HepG2 (cell line): ENCODE measurements around the gene GOT1. TPM values are rescaled to one million over a fixed set of nuclear protein-coding genes. Genes with fewer than 3 reads are reported as not detected.

Experiments used
- EEA1 ChIP-seq: sonication (generic); formaldehyde crosslinking; IDR thresholded peaks from 2 replicates; pipeline ENCODE4 v1.5.1; 2020; ENCODE audit warnings: mild to moderate bottlenecking, missing genetic modification reagents, borderline replicate concordance
- EED ChIP-seq: sonication (generic); formaldehyde crosslinking; IDR thresholded peaks from 2 replicates; pipeline ENCODE4 v1.5.0; 2020; ENCODE audit warnings: mild to moderate bottlenecking, missing genetic modification reagents
- ETV5 ChIP-seq: IDR thresholded peaks from 2 replicates; pipeline ENCODE4 v1.6.1; 2018; ENCODE audit warnings: missing biosample characterization, missing genetic modification reagents, inconsistent platforms, borderline replicate concordance
- FOXJ3 ChIP-seq: sonication (generic); formaldehyde crosslinking; IDR thresholded peaks from 2 replicates; pipeline ENCODE4 v1.4.0; 2020; ENCODE audit warnings: missing genetic modification reagents, mild to moderate bottlenecking, borderline replicate concordance
- MAFF ChIP-seq: IDR thresholded peaks from 2 replicates; pipeline ENCODE4 v1.6.1; 2011; ENCODE audit warnings: low read depth, low read length, improper control_type of control experiment
- NAIF1 ChIP-seq: sonication (generic); formaldehyde crosslinking; IDR thresholded peaks from 2 replicates; pipeline ENCODE4 v1.5.0; 2020; ENCODE audit warnings: mild to moderate bottlenecking, missing genetic modification reagents, borderline replicate concordance
- PTBP1 ChIP-seq: fragments of 200-400 bp; formaldehyde crosslinking; IDR thresholded peaks from 2 replicates; pipeline ENCODE4 v1.6.1; 2018; ENCODE audit warnings: low read length, low read depth; ENCODE audit not compliant: poor library complexity, severe bottlenecking
- RXRA ChIP-seq: sonication (generic); formaldehyde crosslinking; IDR thresholded peaks from 2 replicates; pipeline ENCODE4 v1.5.1; 2020; ENCODE audit warnings: missing genetic modification reagents
- SMARCE1 ChIP-seq: fragments of 450-650 bp; IDR thresholded peaks from 2 replicates; pipeline ENCODE4 v1.6.1; 2017; ENCODE audit warnings: borderline replicate concordance
- SNAI1 ChIP-seq: sonication (generic); formaldehyde crosslinking; IDR thresholded peaks from 2 replicates; pipeline ENCODE4 v1.5.0; 2020; ENCODE audit warnings: mild to moderate bottlenecking, missing genetic modification reagents, borderline replicate concordance
- TBL1XR1 ChIP-seq: fragments of 150-350 bp; IDR thresholded peaks from 2 replicates; pipeline ENCODE4 v1.6.1; 2014; ENCODE audit warnings: borderline replicate concordance, low read length; ENCODE audit not compliant: partially characterized antibody
- U2AF1 ChIP-seq: fragments of 200-400 bp; formaldehyde crosslinking; optimal IDR thresholded peaks from 2 replicates; pipeline ENCODE3; 2017; ENCODE audit warnings: mild to moderate bottlenecking, low read depth, low read length
- ZNF383 ChIP-seq: sonication (generic); formaldehyde crosslinking; IDR thresholded peaks from 2 replicates; pipeline ENCODE4 v1.4.0; 2020; ENCODE audit warnings: missing genetic modification reagents, mild to moderate bottlenecking, borderline replicate concordance
- ZNF543 ChIP-seq: sonication (generic); formaldehyde crosslinking; IDR thresholded peaks from 2 replicates; pipeline ENCODE4 v1.4.0; 2020; ENCODE audit warnings: mild to moderate bottlenecking, missing genetic modification reagents
- ZNF652 ChIP-seq: IDR thresholded peaks from 2 replicates; pipeline ENCODE4 v1.6.1; 2016; ENCODE audit warnings: low read depth, borderline replicate concordance
- ZNF761 ChIP-seq: sonication (generic); formaldehyde crosslinking; conservative IDR thresholded peaks from 2 replicates; pipeline ENCODE4 v1.4.0; 2020; ENCODE audit warnings: mild to moderate bottlenecking, missing genetic modification reagents
- ZNF792 ChIP-seq: IDR thresholded peaks from 2 replicates; pipeline ENCODE4 v1.6.1; 2016
- polyA plus RNA-seq, 8 experiments: library from polyadenylated mRNA; depleted of rRNA in 3 of 8; stranded (reverse) in 7 of 8; unstranded in 1 of 8; fragments of >200 nt; fragmentation: Illumina TruSeq in 4 of 8; extraction: Trizol in 4 of 8; gene quantifications; 2 replicates each; pipeline versions ENCODE4 v1.2.1 to v1.2.3, GENCODE V29; 2011 to 2016; ENCODE audit warnings: low read depth in 4 of 8, missing spikeins in 1 of 8, mixed read lengths in 1 of 8; ENCODE audit not compliant: insufficient read depth in 1 of 8
- total RNA-seq, 5 experiments: library from RNA; depleted of rRNA; stranded (reverse); fragments of >200 nt; fragmentation: Illumina TruSeq; extraction: Trizol; gene quantifications; 2 replicates each; pipeline ENCODE4 v1.2.3, GENCODE V29; 2016; ENCODE audit warnings: low read depth in 1 of 5
- TF ChIP-seq, protein P1 (sequence below): sonication (generic); formaldehyde crosslinking; IDR thresholded peaks from 2 replicates; pipeline ENCODE4 v1.4.0; 2020; ENCODE audit warnings: missing genetic modification reagents
- TF ChIP-seq, protein P2 (sequence below): sonication (generic); formaldehyde crosslinking; IDR thresholded peaks from 2 replicates; pipeline ENCODE4 v1.4.0; 2020; ENCODE audit warnings: mild to moderate bottlenecking, missing genetic modification reagents
- TF ChIP-seq, protein P3 (sequence below): sonication (generic); formaldehyde crosslinking; IDR thresholded peaks from 2 replicates; pipeline ENCODE4 v1.5.0; 2020; ENCODE audit warnings: missing genetic modification reagents, mild to moderate bottlenecking, borderline replicate concordance
- TF ChIP-seq, protein P4 (sequence below): sonication (generic); formaldehyde crosslinking; conservative IDR thresholded peaks from 2 replicates; pipeline ENCODE4 v1.4.0; 2020; ENCODE audit warnings: missing genetic modification reagents
- TF ChIP-seq, protein P5 (sequence below): sonication (generic); formaldehyde crosslinking; IDR thresholded peaks from 2 replicates; pipeline ENCODE4 v1.8.0; 2022; ENCODE audit warnings: mild to moderate bottlenecking, missing genetic modification reagents, moderate library complexity

The GOT1 gene
- total and polyA plus RNA-seq, 2 of the 13 experiments (the other 11 are each of a cell fraction or from before 2014, with no cell fraction given), result 81.2 to 102 TPM

DNA sequence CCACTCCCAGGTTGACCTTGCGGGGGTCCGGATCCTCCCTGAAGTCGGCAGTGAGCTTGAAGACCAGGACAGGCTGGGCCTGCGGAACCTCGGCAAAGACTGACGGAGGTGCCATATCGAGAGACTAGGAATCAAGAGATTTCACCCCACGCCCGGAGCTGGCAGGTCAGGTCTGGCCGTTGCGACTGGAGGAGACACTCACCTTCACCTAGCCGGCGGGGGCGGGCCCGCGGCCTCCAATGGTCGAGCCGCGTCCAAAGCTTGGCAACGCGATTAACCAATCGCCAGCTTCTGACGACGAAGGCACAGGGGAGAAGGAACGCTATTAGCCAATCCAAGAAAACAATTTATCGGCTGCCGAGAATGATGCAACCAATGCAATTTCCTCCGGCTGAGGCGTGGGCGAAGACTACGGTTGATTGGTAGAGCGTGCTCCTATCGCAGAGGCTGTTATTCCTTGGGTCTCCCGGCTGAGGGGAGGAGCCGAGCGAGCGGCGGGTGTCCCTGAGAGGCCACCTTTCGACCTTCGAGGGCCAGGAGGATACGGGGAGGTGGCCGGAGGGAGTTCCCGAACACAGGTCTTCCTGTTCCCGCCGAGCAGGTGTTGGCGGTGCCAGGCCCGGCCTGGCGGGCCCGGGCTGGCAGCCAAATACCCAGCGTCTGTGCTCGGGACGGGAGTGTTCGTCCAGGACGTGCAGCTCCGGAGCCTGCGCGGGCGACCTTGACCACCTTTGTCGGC lies at the start of gene GOT1 (continued):
- TF ChIP-seq RXRA, result peak; percentile 71; the same call in 1 of the 2 replicates
- TF ChIP-seq EEA1, result no peak
- no peak for TF ChIP-seq PTBP1
- no peak for TF ChIP-seq FOXJ3 (CRISPR knock-in tag)
- peak; percentile 30 for TF ChIP-seq U2AF1
- no peak for TF ChIP-seq ZNF383 (CRISPR knock-in tag)
- TF ChIP-seq EED (CRISPR knock-in tag), result no peak
- TF ChIP-seq, protein P1, sequence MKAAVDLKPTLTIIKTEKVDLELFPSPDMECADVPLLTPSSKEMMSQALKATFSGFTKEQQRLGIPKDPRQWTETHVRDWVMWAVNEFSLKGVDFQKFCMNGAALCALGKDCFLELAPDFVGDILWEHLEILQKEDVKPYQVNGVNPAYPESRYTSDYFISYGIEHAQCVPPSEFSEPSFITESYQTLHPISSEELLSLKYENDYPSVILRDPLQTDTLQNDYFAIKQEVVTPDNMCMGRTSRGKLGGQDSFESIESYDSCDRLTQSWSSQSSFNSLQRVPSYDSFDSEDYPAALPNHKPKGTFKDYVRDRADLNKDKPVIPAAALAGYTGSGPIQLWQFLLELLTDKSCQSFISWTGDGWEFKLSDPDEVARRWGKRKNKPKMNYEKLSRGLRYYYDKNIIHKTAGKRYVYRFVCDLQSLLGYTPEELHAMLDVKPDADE (CRISPR knock-in tag), result no peak
- TF ChIP-seq, protein P2, sequence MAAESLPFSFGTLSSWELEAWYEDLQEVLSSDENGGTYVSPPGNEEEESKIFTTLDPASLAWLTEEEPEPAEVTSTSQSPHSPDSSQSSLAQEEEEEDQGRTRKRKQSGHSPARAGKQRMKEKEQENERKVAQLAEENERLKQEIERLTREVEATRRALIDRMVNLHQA (CRISPR knock-in tag), result 0 out of 2 replicates have a peak, but pooled peaks have one; percentile 42
- TF ChIP-seq ZNF543 (CRISPR knock-in tag), result peak; percentile 82; the same call in 1 of the 2 replicates
- TF ChIP-seq MAFF, result 0 out of 2 replicates have a peak, but pooled peaks have one; percentile 9
- peak; percentile 47 for TF ChIP-seq TBL1XR1
- TF ChIP-seq SNAI1 (CRISPR knock-in tag), result peak; percentile 56; the same call in 1 of the 2 replicates
- TF ChIP-seq, protein P3, sequence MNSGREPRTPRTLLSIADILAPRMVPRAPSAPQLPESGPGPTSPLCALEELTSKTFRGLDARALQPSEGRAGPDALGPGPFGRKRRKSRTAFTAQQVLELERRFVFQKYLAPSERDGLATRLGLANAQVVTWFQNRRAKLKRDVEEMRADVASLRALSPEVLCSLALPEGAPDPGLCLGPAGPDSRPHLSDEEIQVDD, result 0 out of 2 replicates have a peak, but pooled peaks have one; percentile 80
- TF ChIP-seq ETV5 (CRISPR knock-in tag), result peak; percentile 8; the same call in 1 of the 2 replicates
- TF ChIP-seq ZNF652 (CRISPR knock-in tag), result no peak
- TF ChIP-seq ZNF792 (CRISPR knock-in tag), result peak; percentile 36; the same call in 1 of the 2 replicates
- TF ChIP-seq NAIF1, result no peak
- no peak for TF ChIP-seq SMARCE1
- TF ChIP-seq, protein P4, sequence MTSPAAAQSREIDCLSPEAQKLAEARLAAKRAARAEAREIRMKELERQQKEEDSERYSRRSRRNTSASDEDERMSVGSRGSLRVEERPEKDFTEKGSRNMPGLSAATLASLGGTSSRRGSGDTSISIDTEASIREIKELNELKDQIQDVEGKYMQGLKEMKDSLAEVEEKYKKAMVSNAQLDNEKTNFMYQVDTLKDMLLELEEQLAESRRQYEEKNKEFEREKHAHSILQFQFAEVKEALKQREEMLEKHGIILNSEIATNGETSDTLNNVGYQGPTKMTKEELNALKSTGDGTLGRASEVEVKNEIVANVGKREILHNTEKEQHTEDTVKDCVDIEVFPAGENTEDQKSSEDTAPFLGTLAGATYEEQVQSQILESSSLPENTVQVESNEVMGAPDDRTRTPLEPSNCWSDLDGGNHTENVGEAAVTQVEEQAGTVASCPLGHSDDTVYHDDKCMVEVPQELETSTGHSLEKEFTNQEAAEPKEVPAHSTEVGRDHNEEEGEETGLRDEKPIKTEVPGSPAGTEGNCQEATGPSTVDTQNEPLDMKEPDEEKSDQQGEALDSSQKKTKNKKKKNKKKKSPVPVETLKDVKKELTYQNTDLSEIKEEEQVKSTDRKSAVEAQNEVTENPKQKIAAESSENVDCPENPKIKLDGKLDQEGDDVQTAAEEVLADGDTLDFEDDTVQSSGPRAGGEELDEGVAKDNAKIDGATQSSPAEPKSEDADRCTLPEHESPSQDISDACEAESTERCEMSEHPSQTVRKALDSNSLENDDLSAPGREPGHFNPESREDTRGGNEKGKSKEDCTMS (CRISPR knock-in tag), result no peak
- TF ChIP-seq, protein P5, sequence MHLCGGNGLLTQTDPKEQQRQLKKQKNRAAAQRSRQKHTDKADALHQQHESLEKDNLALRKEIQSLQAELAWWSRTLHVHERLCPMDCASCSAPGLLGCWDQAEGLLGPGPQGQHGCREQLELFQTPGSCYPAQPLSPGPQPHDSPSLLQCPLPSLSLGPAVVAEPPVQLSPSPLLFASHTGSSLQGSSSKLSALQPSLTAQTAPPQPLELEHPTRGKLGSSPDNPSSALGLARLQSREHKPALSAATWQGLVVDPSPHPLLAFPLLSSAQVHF (CRISPR knock-in tag), result no peak
- TF ChIP-seq ZNF761, result no peak
